ENCODE results near the gene PLSCR4. TPM values are rescaled to one million over a fixed set of nuclear protein-coding genes. Genes with fewer than 3 reads are reported as not detected.

PLSCR4 gene
- total RNA-seq, 1 donor from 2014 or later, result not detected

DNA sequence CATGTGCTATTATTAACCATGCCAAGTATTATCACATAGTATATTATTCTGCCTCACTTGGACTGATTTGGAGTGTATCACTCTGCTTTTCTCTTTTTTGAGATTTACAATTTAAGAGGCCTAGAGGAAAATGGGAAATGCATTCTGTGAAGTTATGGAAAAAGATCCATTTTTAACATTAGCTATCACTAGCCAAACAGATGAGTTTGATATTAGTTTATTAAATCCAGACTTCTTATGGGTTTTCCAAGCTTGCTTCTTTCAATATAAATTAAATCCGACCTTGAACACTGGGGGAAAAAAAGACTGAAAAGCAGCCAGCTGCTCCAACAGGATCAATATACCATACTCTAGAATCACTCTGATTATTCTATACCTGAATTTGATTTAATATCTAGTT is 59.9 kb downstream of the PLSCR4 start:
- Mint-ChIP-seq H3K4me1 (no peaks in the 10 kb centered on the region), H3K4me3 (no peak overlapping the region), H3K36me3 (ENCODE audit: low read depth) (no peaks in the 10 kb centered on the region), H3K27ac (no peak overlapping the region), H3K27me3 (peaks cover 7% of the 10 kb centered on the region), H3K9me3 (no peaks in the 10 kb centered on the region)
- intact Hi-C loops (cut with micrococcal nuclease), result no loop called here
- no peak for DNase-seq

DNA sequence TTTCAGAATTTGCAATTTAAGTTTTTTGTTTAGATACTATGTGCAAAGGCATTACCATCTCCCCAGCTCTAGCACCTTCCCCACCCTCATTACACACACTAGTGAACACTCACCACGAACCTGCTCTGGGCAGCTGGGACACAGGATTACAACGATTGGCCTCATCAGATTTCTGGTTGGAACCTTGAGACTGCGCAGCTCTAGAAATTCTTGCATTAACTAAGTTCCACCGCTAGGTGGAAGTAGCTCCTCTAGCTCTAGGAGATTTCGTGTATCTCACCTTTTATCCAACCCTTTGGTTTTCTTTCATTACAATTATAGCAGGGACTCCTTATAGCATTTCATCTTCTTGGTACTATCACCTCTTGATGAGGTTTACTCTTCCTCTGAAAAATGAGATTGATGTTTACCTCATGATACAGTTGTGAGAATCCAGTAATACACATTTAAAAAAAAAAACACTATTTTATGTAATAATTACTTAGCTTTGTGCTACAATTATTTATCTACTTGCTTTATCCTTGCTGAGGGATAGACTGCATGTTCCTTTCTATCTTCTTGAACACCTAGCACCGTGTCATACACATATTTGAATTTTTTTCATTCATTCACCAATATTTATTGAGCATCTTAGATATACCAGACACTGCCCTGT is 61.3 kb downstream of the PLSCR4 start:
- H3K4me1 Mint-ChIP-seq, result no peaks in the 10 kb centered on the region
- no peak overlapping the region for H3K27ac Mint-ChIP-seq
- H3K27me3 Mint-ChIP-seq, result peaks cover 8% of the 10 kb centered on the region
- H3K9me3 Mint-ChIP-seq, result no peaks in the 10 kb centered on the region
- intact Hi-C loops (cut with micrococcal nuclease), result loop anchor here (1.0 to 5.0 kb wide), 3 partner anchors 122 to 451 kb away; no protein-coding TSS in a partner anchor
- H3K36me3 Mint-ChIP-seq (ENCODE audit: low read depth), result no peaks in the 10 kb centered on the region
- peak; percentile 73 for DNase-seq
- no peak overlapping the region for H3K4me3 Mint-ChIP-seq

DNA sequence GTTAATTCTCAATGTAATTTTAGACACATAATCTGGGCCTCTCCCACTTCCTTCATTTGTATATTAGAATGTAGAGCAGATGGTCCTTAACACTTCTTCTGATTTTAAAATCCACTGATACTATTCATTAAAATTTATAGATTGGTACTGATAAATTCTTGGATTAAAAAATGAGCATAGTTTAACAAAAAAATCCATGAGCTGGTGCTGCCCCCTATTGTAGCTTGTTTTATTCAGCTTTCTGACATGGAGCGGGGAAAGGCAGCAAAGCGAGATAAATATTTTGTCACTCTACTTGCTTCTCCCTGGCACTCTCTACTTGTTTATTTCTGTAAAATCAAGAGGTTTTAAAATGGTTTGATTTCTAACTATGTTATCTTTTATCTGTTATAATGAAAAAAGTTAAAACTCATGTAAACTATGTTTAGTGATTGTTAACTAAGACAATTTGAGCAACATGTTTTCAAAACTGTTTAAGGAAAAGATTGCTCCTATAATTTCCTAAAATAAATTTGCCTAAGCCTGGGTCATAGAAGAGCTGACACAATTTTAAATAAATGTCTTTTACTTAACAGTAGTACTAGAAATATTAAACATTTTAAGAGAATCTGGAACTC is 63.5 kb downstream of the PLSCR4 start:
- peaks cover 6% of the 10 kb centered on the region for H3K27me3 Mint-ChIP-seq
- H3K36me3 Mint-ChIP-seq (ENCODE audit: low read depth), result no peaks in the 10 kb centered on the region
- DNase-seq, result no peak
- H3K4me3 Mint-ChIP-seq, result no peak overlapping the region
- intact Hi-C loops (cut with micrococcal nuclease), result loop anchor here (5.0 kb wide), 1 partner anchor 120 kb away; no protein-coding TSS in a partner anchor
- H3K9me3 Mint-ChIP-seq, result no peaks in the 10 kb centered on the region
- H3K27ac Mint-ChIP-seq, result no peak overlapping the region
- no peaks in the 10 kb centered on the region for H3K4me1 Mint-ChIP-seq

DNA sequence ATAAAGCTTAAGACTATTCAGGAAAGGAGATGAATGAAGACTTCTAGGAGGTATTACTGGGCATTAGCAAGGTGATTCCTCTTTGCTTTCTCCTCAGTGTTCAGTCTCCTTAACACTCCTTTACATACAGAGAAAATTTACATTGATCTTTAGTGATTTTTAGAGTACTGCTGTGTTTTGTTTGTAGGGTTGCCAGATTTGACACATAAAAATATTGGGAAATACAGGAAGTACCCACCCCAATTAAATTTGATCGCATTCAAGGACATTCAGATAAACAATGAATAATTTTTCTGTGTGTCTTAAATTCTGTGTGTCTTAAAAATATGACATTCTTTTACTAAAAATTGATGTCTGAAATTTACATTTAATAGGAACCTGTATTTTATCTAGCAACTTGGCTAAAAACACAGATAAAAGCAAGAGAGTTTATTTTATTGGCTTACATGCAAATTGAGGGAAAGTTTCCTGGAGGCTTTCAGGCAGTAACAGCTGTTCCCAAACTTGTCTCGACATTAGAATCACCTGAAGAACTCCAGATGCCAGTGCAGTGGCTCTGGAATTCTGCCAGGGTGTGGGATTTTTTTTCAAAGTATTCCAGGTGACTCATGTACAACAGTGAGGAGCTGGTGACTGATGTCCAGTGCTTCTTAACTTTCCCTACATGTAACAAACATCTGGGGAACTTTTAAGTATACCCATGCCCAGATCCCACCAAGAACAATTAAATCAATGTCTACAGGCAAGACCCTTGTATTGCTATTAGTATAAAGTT is 66.5 kb downstream of the PLSCR4 start:
- DNase-seq, result no peak
- no peak overlapping the region for H3K4me3 Mint-ChIP-seq
- intact Hi-C loops (cut with micrococcal nuclease), result loop anchor here (5.0 kb wide), 1 partner anchor 117 kb away; no protein-coding TSS in a partner anchor
- no peak overlapping the region for H3K27ac Mint-ChIP-seq
- no peaks in the 10 kb centered on the region for H3K4me1 Mint-ChIP-seq
- H3K27me3 Mint-ChIP-seq, result peaks cover 5% of the 10 kb centered on the region
- H3K9me3 Mint-ChIP-seq, result no peaks in the 10 kb centered on the region
- H3K36me3 Mint-ChIP-seq (ENCODE audit: low read depth), result no peaks in the 10 kb centered on the region

DNA sequence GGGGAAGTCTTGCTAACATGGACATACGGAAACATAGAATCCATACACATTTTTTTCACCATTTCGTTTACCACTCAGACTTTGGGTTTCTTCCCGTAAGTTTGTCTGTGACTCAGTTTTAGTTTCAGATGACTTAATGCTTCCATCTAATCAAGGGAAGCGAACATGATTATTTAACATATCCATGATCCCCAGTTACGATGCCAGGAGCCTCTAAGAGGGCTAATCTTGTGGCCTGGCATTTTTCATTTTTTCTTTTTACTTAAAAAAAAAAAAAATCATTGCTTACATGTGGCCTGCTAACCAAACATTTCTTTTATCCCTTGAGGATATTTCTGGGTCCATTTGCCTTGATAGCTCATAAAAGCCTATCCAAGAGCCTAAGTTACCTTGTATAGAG is 69.7 kb downstream of the PLSCR4 start:
- Mint-ChIP-seq H3K9me3 (no peaks in the 10 kb centered on the region), H3K27ac (no peak overlapping the region), H3K4me3 (no peak overlapping the region), H3K4me1 (no peaks in the 10 kb centered on the region), H3K27me3 (peaks cover 6% of the 10 kb centered on the region), H3K36me3 (ENCODE audit: low read depth) (no peaks in the 10 kb centered on the region)
- DNase-seq, result no peak
- intact Hi-C loops (cut with micrococcal nuclease), result no loop called here

DNA sequence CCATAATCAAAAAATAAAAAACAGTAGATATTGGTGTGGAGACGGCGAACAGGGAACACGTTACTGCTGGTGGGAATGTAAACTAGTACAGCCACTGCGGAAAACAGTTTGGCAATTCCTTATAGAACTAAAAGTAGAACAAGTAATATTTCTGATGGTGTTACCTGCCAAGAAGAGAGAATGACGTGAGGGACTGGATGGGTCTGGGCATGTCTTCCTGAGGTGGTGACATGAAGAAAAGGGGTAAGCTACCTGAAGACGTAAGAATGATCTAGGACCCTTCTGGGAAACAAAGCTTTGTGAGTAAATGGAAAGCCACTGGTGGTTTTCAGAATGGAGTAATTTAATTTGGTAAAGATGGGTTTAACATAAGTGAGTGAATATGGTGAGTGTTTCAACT is 70.5 kb downstream of the PLSCR4 start:
- H3K4me3 Mint-ChIP-seq, result no peak overlapping the region
- intact Hi-C loops (cut with micrococcal nuclease), result no loop called here
- DNase-seq, result no peak
- peaks cover 2% of the 10 kb centered on the region for H3K27me3 Mint-ChIP-seq
- H3K9me3 Mint-ChIP-seq, result no peaks in the 10 kb centered on the region
- no peaks in the 10 kb centered on the region for H3K36me3 Mint-ChIP-seq (ENCODE audit: low read depth)
- no peak overlapping the region for H3K27ac Mint-ChIP-seq
- H3K4me1 Mint-ChIP-seq, result no peaks in the 10 kb centered on the region

DNA sequence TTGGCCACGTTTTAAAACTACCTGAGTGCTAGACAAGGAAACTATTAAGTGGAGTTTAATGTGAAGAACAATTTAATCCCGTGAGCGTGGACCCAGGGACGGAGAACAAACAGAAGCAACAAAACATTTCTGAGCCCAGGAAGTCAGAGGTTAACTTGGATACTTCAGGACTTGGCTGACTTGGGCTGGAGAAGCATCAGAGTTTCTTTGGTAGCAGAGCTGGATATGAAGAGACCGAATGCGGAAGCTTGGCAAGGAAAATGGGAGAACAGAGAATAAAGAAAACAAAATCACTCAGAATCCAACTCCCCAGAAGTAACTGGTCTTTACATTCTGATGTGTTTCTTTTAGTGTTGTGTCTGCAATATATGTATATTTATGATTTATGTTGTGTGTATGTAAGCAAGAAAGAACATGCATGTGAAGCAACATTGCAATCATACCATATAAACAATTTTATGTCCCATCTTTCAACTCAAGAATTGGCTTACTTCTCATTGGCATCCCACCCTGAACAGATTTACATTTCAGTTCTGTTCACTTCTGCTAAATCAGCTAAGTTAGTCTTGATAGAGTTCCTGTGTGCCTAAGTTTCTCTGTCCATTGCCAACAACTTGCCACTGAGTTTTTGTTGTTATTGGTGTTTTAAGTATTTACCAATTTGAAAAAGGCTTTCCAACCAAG is 72.8 kb downstream of the PLSCR4 start:
- H3K36me3 Mint-ChIP-seq (ENCODE audit: low read depth), result no peaks in the 10 kb centered on the region
- no peaks in the 10 kb centered on the region for H3K9me3 Mint-ChIP-seq
- intact Hi-C loops (cut with micrococcal nuclease), result no loop called here

DNA sequence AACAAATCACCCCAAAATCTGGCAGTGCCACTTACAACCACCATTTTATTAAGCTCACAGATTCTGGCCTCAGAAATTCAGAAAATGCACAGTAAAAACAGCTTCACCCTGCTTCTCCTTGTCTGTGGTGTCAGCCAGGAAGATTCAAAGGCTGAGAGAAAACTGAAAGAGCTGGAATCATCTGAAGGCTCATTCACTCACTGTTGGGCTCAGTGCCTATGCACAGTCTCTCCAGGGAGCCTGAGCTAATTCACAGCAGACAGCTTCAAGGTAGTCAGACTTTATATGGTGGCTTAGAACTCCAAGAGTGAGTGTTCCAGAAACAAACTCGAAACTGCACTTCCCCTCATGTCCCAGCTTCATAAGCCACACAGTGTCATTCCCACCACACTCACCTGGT is 73.4 kb downstream of the PLSCR4 start:
- peaks cover 5% of the 10 kb centered on the region for H3K27me3 Mint-ChIP-seq
- H3K9me3 Mint-ChIP-seq, result no peaks in the 10 kb centered on the region
- no peaks in the 10 kb centered on the region for H3K4me1 Mint-ChIP-seq
- intact Hi-C loops (cut with micrococcal nuclease), result no loop called here
- no peak overlapping the region for H3K4me3 Mint-ChIP-seq
- no peak overlapping the region for H3K27ac Mint-ChIP-seq
- no peak for DNase-seq
- no peaks in the 10 kb centered on the region for H3K36me3 Mint-ChIP-seq (ENCODE audit: low read depth)

More for the DNA sequence above, 72.8 kb downstream of the PLSCR4 start:
- Mint-ChIP-seq H3K4me3 (no peak overlapping the region), H3K27me3 (peaks cover 2% of the 10 kb centered on the region), H3K4me1 (no peaks in the 10 kb centered on the region), H3K27ac (no peak overlapping the region)
- no peak for DNase-seq

DNA sequence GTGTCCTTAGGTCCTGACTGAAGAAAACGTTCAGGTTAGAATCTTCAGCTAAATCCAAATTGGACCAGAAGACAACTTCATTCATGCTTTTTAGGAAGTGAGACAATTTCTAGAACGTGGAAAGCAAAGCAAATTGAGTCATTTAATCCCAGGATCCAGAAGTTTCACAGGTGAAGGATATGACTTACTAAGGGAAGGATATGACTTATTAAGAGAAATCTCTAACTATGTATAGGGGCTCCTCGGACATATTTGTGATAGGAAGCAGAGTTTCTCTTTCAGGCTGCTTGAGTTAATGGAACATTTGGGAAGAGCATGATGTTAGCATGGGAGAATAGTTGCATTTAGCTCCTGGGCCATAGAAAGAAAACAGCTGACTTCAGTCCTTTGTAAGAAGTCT is 73.8 kb downstream of the PLSCR4 start:
- Mint-ChIP-seq H3K36me3 (ENCODE audit: low read depth) (no peaks in the 10 kb centered on the region), H3K4me1 (no peaks in the 10 kb centered on the region), H3K27ac (no peak overlapping the region), H3K27me3 (peaks cover 6% of the 10 kb centered on the region), H3K9me3 (no peaks in the 10 kb centered on the region), H3K4me3 (no peak overlapping the region)
- intact Hi-C loops (cut with micrococcal nuclease), result no loop called here
- no peak for DNase-seq

DNA sequence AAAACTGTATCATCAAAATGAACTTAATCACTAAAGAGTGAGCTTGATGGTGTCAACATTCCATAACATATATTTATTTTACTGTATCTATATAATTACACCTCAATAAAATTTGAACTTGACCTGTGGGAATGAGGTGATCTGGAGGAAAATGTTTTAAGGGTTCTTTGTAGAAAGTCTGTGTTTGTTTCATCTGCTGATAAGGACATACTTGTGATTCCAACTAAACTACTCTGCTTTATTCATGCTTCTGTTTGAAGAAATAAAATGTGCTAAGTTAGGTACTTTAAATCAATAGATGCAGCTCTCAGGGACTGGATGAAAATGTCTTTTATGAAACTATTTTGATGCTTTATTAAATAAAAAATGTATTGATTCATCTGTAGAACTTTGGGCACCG is 78.3 kb downstream of the PLSCR4 start:
- Mint-ChIP-seq H3K27me3 (peaks cover 9% of the 10 kb centered on the region), H3K27ac (no peak overlapping the region), H3K36me3 (ENCODE audit: low read depth) (no peaks in the 10 kb centered on the region), H3K9me3 (no peaks in the 10 kb centered on the region), H3K4me1 (no peaks in the 10 kb centered on the region), H3K4me3 (no peak overlapping the region)
- intact Hi-C loops (cut with micrococcal nuclease), result no loop called here
- no peak for DNase-seq

DNA sequence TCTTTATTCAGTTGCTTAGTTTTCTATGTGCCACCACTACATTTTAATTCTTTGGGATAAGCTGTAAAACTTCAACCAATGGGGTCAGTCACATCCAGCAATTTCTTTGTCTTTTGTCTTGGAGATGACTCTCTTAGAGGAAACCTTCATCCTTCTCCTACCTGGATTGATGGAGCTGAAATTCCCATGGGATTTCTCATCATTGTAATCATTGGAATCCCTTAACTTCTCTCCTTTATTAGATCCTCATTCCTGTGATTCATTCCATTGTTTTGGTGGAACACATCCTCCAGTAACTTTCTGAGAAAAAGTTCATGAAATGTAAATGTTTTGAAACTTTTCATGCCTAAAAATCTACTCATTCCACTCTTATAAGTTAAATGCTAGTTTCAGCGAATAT is 80.3 kb downstream of the PLSCR4 start:
- H3K4me3 Mint-ChIP-seq, result no peak overlapping the region
- no peak overlapping the region for H3K27ac Mint-ChIP-seq
- no peaks in the 10 kb centered on the region for H3K36me3 Mint-ChIP-seq (ENCODE audit: low read depth)
- no peaks in the 10 kb centered on the region for H3K4me1 Mint-ChIP-seq
- H3K9me3 Mint-ChIP-seq, result no peaks in the 10 kb centered on the region
- intact Hi-C loops (cut with micrococcal nuclease), result no loop called here
- H3K27me3 Mint-ChIP-seq, result peaks cover 14% of the 10 kb centered on the region
- no peak for DNase-seq

DNA sequence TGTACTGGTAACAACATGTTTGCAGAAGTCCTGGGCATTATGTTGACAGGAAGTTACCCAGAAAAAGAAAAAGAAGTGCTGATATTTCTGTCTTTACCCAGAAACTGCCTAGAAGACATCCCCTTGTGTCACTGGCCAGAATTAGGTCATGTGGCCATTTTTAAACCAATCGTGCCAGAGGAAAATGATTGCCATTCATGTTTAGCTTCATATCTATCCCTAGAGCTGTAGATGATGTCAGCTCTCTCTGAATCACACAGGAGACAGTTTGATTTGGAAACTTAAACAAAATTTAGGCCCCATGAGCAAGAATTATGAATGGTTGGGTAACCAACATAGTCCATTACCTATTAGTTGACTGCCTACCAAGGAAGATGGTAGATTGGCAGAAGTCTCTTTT is 81.0 kb downstream of the PLSCR4 start:
- H3K27me3 Mint-ChIP-seq, result peaks cover 20% of the 10 kb centered on the region
- no peaks in the 10 kb centered on the region for H3K9me3 Mint-ChIP-seq
- intact Hi-C loops (cut with micrococcal nuclease), result no loop called here
- no peaks in the 10 kb centered on the region for H3K36me3 Mint-ChIP-seq (ENCODE audit: low read depth)
- H3K4me1 Mint-ChIP-seq, result no peaks in the 10 kb centered on the region
- DNase-seq, result no peak
- H3K4me3 Mint-ChIP-seq, result no peak overlapping the region
- H3K27ac Mint-ChIP-seq, result no peak overlapping the region

DNA sequence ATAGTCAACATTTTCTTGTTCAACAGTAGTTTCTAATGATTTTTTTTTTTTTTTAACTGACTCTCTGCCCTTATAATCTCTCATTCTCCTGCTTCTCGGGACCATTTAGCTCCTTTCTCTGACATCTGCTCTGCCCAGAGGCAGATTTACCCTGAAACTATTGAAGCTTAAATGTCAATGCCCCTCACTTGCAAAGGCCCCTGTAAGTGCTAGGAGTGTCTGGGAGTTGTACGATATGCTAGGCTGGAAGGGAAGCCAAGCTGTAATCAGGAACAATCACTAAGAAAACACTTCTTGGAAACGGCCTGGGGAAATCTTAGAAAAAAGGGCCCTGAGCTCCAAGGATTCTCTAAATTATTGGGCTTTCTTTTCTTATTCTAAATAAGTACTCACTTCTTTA is 84.1 kb downstream of the PLSCR4 start:
- Mint-ChIP-seq H3K27ac (no peak overlapping the region), H3K27me3 (peaks cover 37% of the 10 kb centered on the region), H3K36me3 (ENCODE audit: low read depth) (no peaks in the 10 kb centered on the region)

DNA sequence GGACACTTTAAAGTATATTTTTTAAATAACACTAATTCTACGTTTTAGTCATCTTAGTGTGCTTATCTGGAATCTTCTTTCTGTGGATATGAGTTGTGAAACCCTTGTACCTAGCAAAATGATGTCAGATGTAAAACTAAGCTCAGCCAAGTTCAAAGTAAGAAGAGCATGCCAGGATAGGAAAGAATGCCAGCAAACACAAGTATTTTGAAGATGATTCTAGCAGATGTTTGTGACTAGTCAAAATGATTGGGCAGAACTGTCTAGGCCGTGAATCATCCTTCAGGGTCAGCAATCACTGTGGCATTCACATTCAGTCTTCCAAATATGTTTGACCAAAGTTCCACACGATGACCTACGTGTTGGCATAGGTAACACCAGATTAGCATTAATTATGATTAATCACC is 84.5 kb downstream of the PLSCR4 start:
- H3K27ac Mint-ChIP-seq, result no peak overlapping the region
- peaks cover 4% of the 10 kb centered on the region for H3K4me1 Mint-ChIP-seq
- no peak overlapping the region for H3K4me3 Mint-ChIP-seq
- DNase-seq, result no peak
- peaks cover 41% of the 10 kb centered on the region for H3K27me3 Mint-ChIP-seq
- H3K36me3 Mint-ChIP-seq (ENCODE audit: low read depth), result no peaks in the 10 kb centered on the region
- H3K9me3 Mint-ChIP-seq, result no peaks in the 10 kb centered on the region
- intact Hi-C loops (cut with micrococcal nuclease), result no loop called here

More for the DNA sequence above, 84.1 kb downstream of the PLSCR4 start:
- no peaks in the 10 kb centered on the region for H3K4me1 Mint-ChIP-seq
- no peak overlapping the region for H3K4me3 Mint-ChIP-seq
- H3K9me3 Mint-ChIP-seq, result no peaks in the 10 kb centered on the region
- intact Hi-C loops (cut with micrococcal nuclease), result no loop called here
- no peak for DNase-seq
